Measurements from ENCODE around the gene LRP1B.
"Not testable (repeated sequence)": the region's sequence is repeated elsewhere in the genome, so short reads cannot be mapped to it uniquely, and the experiment has no call there.

LRP1B gene

GRCh38 chr2:141923657-141924056 is 207.2 kb downstream of the LRP1B start:
- FAIRE-seq = no peak
- DNase-seq (ENCODE audit: extremely low spot score, insufficient read length, low read depth) = no peak

DNA sequence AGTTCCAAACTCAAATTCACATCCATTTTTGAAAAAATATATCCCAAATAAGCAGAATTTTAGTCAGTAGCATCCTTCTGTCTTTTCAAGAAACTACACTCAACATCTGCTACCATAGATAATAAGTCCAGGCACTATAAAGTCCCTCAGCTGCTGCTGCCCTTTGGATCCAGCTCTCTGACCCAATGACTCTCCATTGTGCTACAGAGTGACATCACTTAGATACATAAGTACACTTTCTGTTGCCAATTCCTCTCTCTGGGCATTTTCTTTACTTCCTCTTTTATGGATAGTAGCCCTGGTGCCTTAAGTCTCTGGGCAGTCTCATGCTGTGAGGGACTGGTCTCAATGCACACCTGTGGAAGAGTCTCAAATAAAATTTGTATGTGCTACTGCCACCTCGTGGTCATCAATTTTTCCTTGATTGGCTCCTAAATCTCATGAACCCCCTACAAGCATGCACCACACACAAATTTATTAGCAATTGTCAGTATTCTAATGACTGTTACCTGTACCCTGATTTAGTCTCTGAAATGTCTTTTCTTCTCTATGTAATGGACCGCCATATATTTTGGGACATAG is 219.2 kb downstream of the LRP1B start:
- DNase-seq (ENCODE audit: extremely low spot score, insufficient read length, low read depth) (no peak), FAIRE-seq (peak; percentile 12)

GRCh38 chr2:141906678-141907077 is 224.1 kb downstream of the LRP1B start:
- no peak for DNase-seq (ENCODE audit: extremely low spot score, insufficient read length, low read depth)
- FAIRE-seq = no peak

- FAIRE-seq = no peak
- DNase-seq (ENCODE audit: extremely low spot score, insufficient read length, low read depth) = no peak
Measured at GRCh38 chr2:141900826-141901225, 230.0 kb downstream of the LRP1B start.

DNA sequence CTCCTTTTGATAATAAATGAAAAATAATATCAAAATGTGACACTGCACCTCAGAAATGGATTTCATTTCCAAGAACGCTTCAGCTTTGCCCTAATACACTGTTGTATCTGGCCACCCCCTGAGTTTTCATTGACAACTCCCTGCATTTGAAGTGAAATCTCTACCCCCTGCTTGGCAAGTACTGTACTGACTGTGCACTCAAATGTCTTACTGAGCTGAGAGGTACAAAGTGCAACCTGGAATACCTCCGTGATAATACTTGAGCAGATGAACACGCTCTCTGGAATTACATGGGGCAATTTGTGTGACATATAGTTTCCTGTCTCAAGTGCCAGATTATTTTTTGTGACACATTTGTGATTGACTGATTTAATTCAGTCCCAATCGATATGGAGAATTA is 231.1 kb downstream of the LRP1B start:
- FAIRE-seq = no peak
- no peak for DNase-seq (ENCODE audit: extremely low spot score, insufficient read length, low read depth)

DNA sequence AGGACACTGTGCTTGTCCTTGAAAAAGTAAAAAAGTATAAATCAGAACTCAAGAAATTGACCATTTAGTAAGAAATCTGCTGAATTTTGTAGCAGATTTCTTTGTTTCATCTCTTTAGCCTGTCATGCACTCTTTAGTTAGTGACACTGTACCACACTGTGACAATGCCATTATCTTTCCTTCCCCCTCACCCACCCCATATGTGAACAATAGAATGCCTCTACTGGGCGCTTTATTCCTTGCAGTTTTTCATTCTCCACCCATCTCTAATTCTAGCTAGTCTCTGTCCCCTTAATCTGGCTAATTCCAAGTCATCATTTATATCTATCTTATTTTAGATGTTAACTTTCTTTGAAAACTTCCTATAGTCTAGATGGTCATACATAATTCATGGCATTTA is 241.0 kb downstream of the LRP1B start:
- DNase-seq (ENCODE audit: extremely low spot score, insufficient read length, low read depth) = no peak
- FAIRE-seq = no peak

DNA sequence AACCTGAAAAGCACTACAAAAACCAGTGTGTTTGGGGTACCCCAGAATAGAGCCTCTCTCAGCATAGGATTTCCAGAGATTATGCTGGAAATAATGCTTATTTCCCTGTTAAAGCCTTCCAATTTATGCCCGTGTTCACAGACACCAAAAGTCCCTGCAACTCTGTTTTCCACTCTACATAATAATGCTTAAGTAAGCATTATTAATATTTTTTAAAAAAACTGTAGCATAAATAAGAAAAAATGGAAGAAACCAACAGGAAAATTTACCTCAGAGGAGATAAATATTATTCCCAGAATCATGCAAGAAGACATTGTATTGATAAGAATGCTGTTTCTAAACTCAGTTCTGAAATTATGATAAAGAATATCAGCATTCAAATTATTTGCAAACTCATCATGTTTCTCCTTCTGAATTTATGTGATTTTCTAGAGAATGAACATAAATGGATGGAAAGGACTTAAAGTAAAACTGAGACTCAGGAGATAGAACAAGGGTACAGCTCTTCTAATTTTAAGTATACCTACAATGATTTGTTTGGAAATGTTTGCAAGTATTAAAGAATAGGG is 241.7 kb downstream of the LRP1B start:
- FAIRE-seq (no peak), DNase-seq (ENCODE audit: extremely low spot score, insufficient read length, low read depth) (no peak)

- FAIRE-seq = no peak
Measured at GRCh38 chr2:141887363-141887762, 243.5 kb downstream of the LRP1B start.

GRCh38 chr2:141878016-141878415 is 252.8 kb downstream of the LRP1B start:
- DNase-seq (ENCODE audit: extremely low spot score, insufficient read length, low read depth) (no peak), FAIRE-seq (no peak)

More at GRCh38 chr2:141887363-141887762, 243.5 kb downstream of the LRP1B start:
- no peak for DNase-seq (ENCODE audit: extremely low spot score, insufficient read length, low read depth)

- no peak for DNase-seq (ENCODE audit: extremely low spot score, insufficient read length, low read depth)
- FAIRE-seq = no peak
Measured at GRCh38 chr2:141871913-141872634, 258.7 kb downstream of the LRP1B start.

DNA sequence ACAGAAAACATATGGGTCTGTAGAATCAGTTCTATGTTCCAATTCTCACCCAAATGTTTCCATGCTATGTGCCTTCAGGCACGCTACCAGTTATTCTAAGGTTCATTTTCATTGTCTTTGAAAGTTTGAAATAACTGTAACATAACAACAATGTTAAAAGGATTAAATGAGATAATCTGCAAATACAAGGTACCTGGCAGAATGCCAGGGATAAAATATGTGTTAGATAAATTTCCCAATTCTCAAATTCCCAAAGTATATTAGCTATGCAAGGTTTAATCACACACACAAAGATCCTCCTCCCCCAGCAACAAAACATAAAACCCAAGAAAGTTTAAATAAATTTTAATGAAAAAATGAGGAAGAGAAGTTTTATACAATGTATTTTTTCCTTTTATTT is 261.2 kb downstream of the LRP1B start:
- DNase-seq (ENCODE audit: extremely low spot score, insufficient read length, low read depth) (no peak), FAIRE-seq (no peak)

DNA sequence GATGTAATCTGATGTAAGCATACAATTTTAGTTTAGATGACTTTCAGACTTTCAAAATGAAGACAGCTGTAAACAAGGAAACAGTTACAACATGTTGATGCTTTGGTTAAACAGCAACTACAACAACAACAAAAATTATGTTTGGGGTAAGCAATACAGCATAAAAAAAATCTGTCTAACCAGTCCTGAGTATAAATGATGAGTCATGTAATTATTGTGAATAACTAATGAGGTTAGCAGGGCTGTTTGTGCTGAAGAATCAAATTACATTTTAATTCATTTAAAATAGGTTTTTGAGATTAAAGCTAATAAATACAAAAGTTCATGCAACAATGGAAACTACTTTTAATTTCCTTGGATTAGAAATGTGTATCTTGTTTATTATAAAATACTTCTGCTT is 266.9 kb downstream of the LRP1B start:
- FAIRE-seq (no peak), DNase-seq (ENCODE audit: extremely low spot score, insufficient read length, low read depth) (no peak)

- DNase-seq (ENCODE audit: extremely low spot score, insufficient read length, low read depth) (no peak), FAIRE-seq (no peak)
Measured at GRCh38 chr2:141856215-141856919, 274.4 kb downstream of the LRP1B start.

DNA sequence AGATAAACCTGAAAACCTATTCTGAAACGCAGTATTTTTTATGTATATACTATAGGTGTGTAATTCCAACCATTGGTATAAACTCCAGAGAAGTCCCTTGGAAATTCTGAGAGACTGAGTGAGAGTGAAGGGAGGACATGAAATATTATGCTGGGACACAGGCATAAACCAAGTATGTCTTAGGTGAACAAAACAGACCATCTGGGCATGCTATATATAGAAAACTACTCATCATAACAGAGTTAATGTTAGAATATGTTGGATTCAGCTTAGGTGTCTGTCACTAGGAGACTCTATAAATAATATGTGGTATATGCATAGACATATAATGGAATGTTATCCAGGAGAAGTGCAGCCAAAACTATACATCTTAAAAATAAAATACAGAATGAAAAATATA is 282.6 kb downstream of the LRP1B start:
- no peak for FAIRE-seq
- no peak for DNase-seq (ENCODE audit: extremely low spot score, insufficient read length, low read depth)

DNA sequence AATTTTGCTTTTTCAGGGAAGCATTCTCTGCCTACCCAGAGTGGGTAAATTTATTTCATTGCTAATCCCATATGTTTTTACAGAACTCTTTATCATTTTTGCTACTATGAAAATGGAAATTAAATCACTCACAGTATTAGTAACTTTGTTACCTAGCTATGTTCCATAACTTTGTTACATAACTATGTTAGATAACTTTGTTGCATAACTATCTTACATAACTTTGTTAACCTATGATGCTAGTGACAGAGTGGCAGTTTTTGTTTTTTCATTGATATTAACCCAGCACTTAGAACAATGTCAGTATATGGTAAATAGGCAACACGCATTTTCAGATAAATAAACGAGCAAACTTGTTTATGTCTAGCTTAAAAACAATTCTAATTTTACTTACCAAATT is 286.6 kb downstream of the LRP1B start:
- FAIRE-seq (no peak), DNase-seq (ENCODE audit: extremely low spot score, insufficient read length, low read depth) (no peak)

DNA sequence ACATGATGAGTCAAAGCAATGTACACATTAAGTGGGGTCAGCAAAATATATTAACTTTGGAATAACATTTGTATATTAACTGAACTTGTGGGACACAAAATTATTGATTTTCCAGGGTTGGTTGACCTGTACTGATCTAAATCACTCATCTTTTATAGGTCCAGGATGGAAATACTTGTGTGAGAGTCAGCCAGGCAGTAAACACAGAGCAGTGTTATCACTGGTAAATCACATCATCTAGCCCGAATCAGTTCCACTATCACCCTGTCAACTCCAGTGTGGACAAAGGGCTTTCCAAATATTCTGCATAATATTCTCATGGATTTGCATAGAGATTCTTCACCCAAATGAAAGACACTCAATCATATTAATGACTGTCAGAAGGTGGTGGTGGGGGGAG is 295.7 kb downstream of the LRP1B start:
- FAIRE-seq (no peak), DNase-seq (ENCODE audit: extremely low spot score, insufficient read length, low read depth) (no peak)

DNA sequence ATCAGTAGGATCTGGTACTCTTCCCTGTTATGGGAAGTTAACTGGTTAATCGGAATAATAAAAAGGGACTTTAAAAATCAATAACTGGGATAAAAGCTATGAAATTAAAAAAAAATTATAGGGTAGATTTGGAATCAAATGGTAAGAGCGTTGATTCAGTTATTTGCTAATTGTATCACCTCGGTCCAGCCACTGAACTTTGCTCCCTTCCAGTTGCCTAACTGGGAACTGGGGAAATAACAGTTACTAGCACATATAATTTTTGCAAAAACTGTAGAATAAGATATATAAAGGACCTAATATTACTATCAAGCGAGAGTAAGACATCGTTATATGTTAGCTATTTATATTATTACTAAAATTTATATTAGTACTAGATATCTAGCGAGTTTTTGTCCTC is 302.1 kb downstream of the LRP1B start:
- DNase-seq (ENCODE audit: extremely low spot score, insufficient read length, low read depth) (no peak), FAIRE-seq (no peak)

- DNase-seq (ENCODE audit: extremely low spot score, insufficient read length, low read depth) (no peak), FAIRE-seq (no peak)
Measured at GRCh38 chr2:141824790-141825189, 306.0 kb downstream of the LRP1B start.

- no peak for DNase-seq (ENCODE audit: extremely low spot score, insufficient read length, low read depth)
- no peak for FAIRE-seq
Measured at GRCh38 chr2:141820893-141821292, 309.9 kb downstream of the LRP1B start.

- not testable (repeated sequence) for FAIRE-seq
Measured at GRCh38 chr2:141815320-141815719, 315.5 kb downstream of the LRP1B start.

DNA sequence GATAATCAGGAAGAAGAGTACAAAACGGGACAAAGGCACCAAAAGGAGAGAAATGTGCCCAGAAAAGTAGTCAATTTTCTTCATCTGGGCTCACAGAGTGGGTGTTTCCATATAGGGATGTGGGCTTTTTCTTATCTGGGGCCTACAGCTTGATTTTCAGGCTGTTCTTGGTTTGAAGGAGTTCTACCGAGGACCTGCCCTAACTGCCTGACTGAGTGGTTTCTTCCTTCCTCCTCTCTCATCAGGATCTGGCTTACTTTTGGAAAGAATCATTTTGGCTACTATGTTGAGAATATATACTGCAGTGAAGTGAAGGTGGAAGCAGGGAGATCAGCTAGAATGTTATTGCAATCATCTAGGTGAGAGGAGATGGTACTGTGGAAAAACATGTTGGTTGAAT is 316.7 kb downstream of the LRP1B start:
- FAIRE-seq (no peak), DNase-seq (ENCODE audit: extremely low spot score, insufficient read length, low read depth) (no peak)

More at GRCh38 chr2:141815320-141815719, 315.5 kb downstream of the LRP1B start:
- not testable (repeated sequence) for DNase-seq (ENCODE audit: extremely low spot score, insufficient read length, low read depth)

Measured in GM18507 (cell line).